ENCODE measurements around the gene MCU. TPM values are rescaled to one million over a fixed set of nuclear protein-coding genes. Genes with fewer than 3 reads are reported as not detected.

MCU gene
- total RNA-seq, 1 experiment from 2014 or later, result 18.7 TPM

GRCh38 chr10:72692994-72693781, 1.2 kb downstream of the MCU start:
- ChIA-PET POLR2A (ENCODE audit: low non-redundant PET) (interaction anchor here (0.7 kb wide), 1 partner anchor 335 kb away, joined by 3 read pairs; no protein-coding TSS in a partner anchor), CTCF (interaction anchor here (0.9 to 1.0 kb wide), 2 partner anchors 141 to 368 kb away, joined by 4 read pairs; no protein-coding TSS in a partner anchor)
- Histone ChIP-seq H3K36me3 (ENCODE audit: insufficient read depth, low read length, poor library complexity, severe bottlenecking) (no peaks in the 10 kb centered on the region), H3K9me3 (ENCODE audit: low read depth, low read length, poor library complexity, severe bottlenecking) (no peaks in the 10 kb centered on the region), H3K27ac (ENCODE audit: low read depth, low read length, poor library complexity, severe bottlenecking) (no peak overlapping the region), H3K27me3 (replicated peaks; ENCODE audit: insufficient read depth, low read depth, low read length, poor library complexity) (no peaks in the 10 kb centered on the region), H3K4me1 (ENCODE audit: insufficient read depth, low read length, poor library complexity, severe bottlenecking) (peaks cover 21% of the 10 kb centered on the region), H3K4me3 (ENCODE audit: low read depth, low read length, poor library complexity, severe bottlenecking) (peak overlapping the region; percentile 79)
- DNase-seq (ENCODE audit: low spot score), result peak; percentile 14
- TF ChIP-seq EZH2 (IDR thresholded peaks at IDR 0.05; ENCODE audit: borderline replicate concordance, low read depth, low read length, poor library complexity, severe bottlenecking), result no peak
- TF ChIP-seq, protein P1, sequence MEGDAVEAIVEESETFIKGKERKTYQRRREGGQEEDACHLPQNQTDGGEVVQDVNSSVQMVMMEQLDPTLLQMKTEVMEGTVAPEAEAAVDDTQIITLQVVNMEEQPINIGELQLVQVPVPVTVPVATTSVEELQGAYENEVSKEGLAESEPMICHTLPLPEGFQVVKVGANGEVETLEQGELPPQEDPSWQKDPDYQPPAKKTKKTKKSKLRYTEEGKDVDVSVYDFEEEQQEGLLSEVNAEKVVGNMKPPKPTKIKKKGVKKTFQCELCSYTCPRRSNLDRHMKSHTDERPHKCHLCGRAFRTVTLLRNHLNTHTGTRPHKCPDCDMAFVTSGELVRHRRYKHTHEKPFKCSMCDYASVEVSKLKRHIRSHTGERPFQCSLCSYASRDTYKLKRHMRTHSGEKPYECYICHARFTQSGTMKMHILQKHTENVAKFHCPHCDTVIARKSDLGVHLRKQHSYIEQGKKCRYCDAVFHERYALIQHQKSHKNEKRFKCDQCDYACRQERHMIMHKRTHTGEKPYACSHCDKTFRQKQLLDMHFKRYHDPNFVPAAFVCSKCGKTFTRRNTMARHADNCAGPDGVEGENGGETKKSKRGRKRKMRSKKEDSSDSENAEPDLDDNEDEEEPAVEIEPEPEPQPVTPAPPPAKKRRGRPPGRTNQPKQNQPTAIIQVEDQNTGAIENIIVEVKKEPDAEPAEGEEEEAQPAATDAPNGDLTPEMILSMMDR (conservative IDR thresholded peaks at IDR 0.05; ENCODE audit: low read depth, low read length), result no peak
- BruUV-seq (replicated peaks), result TSS peak; percentile 29
- intact Hi-C loops (cut with micrococcal nuclease; ENCODE audit: unreplicated experiment), result loop anchor here (5.0 to 10.0 kb wide), 3 partner anchors 139 to 372 kb away; no protein-coding TSS in a partner anchor

DNA sequence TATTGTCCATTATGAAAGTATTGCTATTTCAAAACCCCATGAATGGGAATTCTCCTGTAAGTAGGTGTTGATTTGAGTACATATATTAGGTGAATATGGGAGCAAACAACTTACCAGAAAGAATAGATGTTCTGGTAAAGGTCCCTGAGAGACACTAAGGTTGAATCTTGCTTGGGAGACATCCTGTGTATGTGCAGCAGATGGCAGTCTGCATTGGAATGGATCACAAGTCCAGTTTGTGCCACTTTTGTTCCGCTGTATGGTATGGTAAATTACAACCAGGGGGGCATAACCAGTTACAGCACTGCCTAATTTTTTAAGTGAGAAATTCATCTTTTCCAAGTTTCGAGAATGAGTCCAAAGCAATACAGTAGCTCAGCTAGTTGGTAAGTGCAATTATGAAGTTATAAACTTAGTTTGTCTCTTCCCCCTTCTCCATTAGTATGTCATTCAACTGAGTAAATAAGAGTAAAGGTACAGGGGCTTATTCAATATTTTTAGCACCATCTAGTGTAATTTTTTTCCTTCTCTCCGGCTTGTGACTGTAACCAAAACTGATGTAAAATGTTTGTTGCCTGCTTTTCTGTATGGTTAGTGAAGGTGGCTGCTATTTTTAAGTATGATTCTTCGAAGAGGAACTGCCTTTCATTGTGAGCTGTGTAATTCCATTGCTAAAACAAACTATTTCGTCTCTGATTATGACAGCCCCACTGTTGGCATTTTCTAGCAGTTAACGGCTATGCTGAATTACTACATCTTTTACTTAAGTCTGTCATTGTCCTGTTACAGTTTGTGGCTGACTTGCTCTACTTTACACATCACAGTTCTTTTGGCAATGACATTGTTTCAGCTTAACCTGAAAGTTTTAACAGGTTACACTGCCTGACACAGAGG, 2.8 kb downstream of the MCU start:
- ChIA-PET POLR2A (ENCODE audit: low non-redundant PET) (interaction anchor here (0.5 kb wide), 1 partner anchor 68 kb away, joined by 3 read pairs; no protein-coding TSS in a partner anchor), CTCF (interaction anchor here (0.6 kb wide), 1 partner anchor 139 kb away, joined by 3 read pairs; no protein-coding TSS in a partner anchor)
- no peaks in the 10 kb centered on the region for H3K36me3 ChIP-seq (ENCODE audit: insufficient read depth, low read length, poor library complexity, severe bottlenecking)
- BruUV-seq (replicated peaks), result no TSS peak
- peaks cover 21% of the 10 kb centered on the region for H3K4me1 ChIP-seq (ENCODE audit: insufficient read depth, low read length, poor library complexity, severe bottlenecking)
- no peaks in the 10 kb centered on the region for H3K9me3 ChIP-seq (ENCODE audit: low read depth, low read length, poor library complexity, severe bottlenecking)
- intact Hi-C loops (cut with micrococcal nuclease; ENCODE audit: unreplicated experiment), result loop anchor here (5.0 to 10.0 kb wide), 3 partner anchors 138 to 370 kb away; no protein-coding TSS in a partner anchor
- peak; percentile 43 for DNase-seq (ENCODE audit: low spot score)
- H3K27ac ChIP-seq (ENCODE audit: low read depth, low read length, poor library complexity, severe bottlenecking), result no peak overlapping the region
- no peak overlapping the region for H3K4me3 ChIP-seq (ENCODE audit: low read depth, low read length, poor library complexity, severe bottlenecking)
- TF ChIP-seq EZH2 (IDR thresholded peaks at IDR 0.05; ENCODE audit: borderline replicate concordance, low read depth, low read length, poor library complexity, severe bottlenecking), result no peak
- TF ChIP-seq, protein P1 (conservative IDR thresholded peaks at IDR 0.05; ENCODE audit: low read depth, low read length), result peak; percentile 48; the same call in 1 of the 2 replicates
- H3K27me3 ChIP-seq (replicated peaks; ENCODE audit: insufficient read depth, low read depth, low read length, poor library complexity), result no peaks in the 10 kb centered on the region

- no peak for TF ChIP-seq EZH2 (IDR thresholded peaks at IDR 0.05; ENCODE audit: borderline replicate concordance, low read depth, low read length, poor library complexity, severe bottlenecking)
- TF ChIP-seq, protein P1 (conservative IDR thresholded peaks at IDR 0.05; ENCODE audit: low read depth, low read length), result no peak
- POLR2A ChIA-PET (ENCODE audit: low non-redundant PET), result no interaction called here
- intact Hi-C loops (cut with micrococcal nuclease; ENCODE audit: unreplicated experiment), result loop anchor here (10.0 kb wide), 1 partner anchor 369 kb away; no protein-coding TSS in a partner anchor
- H3K36me3 ChIP-seq (ENCODE audit: insufficient read depth, low read length, poor library complexity, severe bottlenecking), result no peaks in the 10 kb centered on the region
- no TSS peak for BruUV-seq (replicated peaks)
- no peaks in the 10 kb centered on the region for H3K9me3 ChIP-seq (ENCODE audit: low read depth, low read length, poor library complexity, severe bottlenecking)
- no peak for DNase-seq (ENCODE audit: low spot score)
- CTCF ChIA-PET, result interaction anchor here (0.6 kb wide), 1 partner anchor 139 kb away, joined by 3 read pairs; no protein-coding TSS in a partner anchor
- peaks cover 21% of the 10 kb centered on the region for H3K4me1 ChIP-seq (ENCODE audit: insufficient read depth, low read length, poor library complexity, severe bottlenecking)
- H3K27me3 ChIP-seq (replicated peaks; ENCODE audit: insufficient read depth, low read depth, low read length, poor library complexity), result no peaks in the 10 kb centered on the region
- H3K4me3 ChIP-seq (ENCODE audit: low read depth, low read length, poor library complexity, severe bottlenecking), result no peak overlapping the region
- no peak overlapping the region for H3K27ac ChIP-seq (ENCODE audit: low read depth, low read length, poor library complexity, severe bottlenecking)
Measured at GRCh38 chr10:72695496-72695895, 3.6 kb downstream of the MCU start.

Measured in A673 (cell line).